Astrocyte of the spinal cord (primary cell): ENCODE data around the gene EPSTI1.

Experiments
- DNase-seq: peaks from one replicate; pipeline ENCODE4 v3.0.0; 2011; ENCODE audit warnings: low read depth, low spot score
- H3K4me3 ChIP-seq: 2 replicates; pipeline ENCODE4 v1.5.1; 2011; ENCODE audit warnings: low read depth, mild to moderate bottlenecking, low read length, moderate library complexity
- CTCF ChIP-seq: IDR thresholded peaks from 2 replicates; pipeline ENCODE4 v1.5.1; 2012; ENCODE audit warnings: low read depth, mild to moderate bottlenecking, low read length, inconsistent platforms
- in situ Hi-C: cut with HindIII; loops from 2 replicates; pipeline ENCODE4 v1.10.0; 2017; ENCODE audit warnings: low sequenced_read_pairs

Gene EPSTI1

DNA sequence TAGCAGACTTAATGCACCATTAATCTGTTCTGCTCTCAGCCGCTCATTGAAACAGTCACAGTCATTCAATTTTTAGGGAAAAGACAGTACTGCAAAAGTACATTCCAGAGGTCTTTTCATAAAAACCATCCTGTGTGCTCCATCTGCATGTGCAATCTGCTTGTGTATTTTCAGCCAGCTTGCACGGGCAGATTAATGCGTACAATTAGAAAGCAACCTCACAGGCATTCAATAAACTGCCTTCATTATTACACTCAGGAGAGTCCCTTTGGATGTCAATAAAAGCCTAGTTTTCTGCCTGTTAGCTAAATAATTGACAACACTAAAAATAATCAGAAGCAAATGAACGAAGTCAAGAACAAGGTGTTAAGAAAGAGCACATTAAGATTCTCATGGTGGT, 41.9 kb downstream of the EPSTI1 start:
- in situ Hi-C loops, result no loop called here

GRCh38 chr13:42947925-42948324, 44.1 kb downstream of the EPSTI1 start:
- H3K4me3 ChIP-seq, result no peak overlapping the region
- in situ Hi-C loops, result no loop called here
- no peak for DNase-seq
- no peak for TF ChIP-seq CTCF

More for the DNA sequence above, 41.9 kb downstream of the EPSTI1 start:
- no peak for DNase-seq
- no peak for TF ChIP-seq CTCF
- H3K4me3 ChIP-seq, result no peak overlapping the region

DNA sequence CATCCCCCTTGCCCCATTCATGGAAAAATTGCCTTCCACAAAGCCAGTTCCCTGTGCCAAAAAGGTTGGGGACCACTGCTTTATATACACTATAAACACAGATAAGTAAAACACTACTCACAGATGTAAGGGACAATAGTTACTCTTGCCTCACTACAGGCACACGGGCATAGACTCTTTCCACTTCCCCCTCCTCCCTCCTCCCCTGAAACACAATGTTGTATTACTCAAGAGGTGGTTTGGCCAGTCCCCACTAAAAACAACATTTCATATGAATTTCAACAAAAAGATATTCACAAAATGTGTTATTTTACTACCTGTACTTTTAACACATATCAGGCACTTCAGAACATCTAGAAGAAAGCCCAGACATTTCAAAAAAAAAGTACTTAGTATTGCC, 45.1 kb downstream of the EPSTI1 start:
- DNase-seq, result peak; percentile 33

DNA sequence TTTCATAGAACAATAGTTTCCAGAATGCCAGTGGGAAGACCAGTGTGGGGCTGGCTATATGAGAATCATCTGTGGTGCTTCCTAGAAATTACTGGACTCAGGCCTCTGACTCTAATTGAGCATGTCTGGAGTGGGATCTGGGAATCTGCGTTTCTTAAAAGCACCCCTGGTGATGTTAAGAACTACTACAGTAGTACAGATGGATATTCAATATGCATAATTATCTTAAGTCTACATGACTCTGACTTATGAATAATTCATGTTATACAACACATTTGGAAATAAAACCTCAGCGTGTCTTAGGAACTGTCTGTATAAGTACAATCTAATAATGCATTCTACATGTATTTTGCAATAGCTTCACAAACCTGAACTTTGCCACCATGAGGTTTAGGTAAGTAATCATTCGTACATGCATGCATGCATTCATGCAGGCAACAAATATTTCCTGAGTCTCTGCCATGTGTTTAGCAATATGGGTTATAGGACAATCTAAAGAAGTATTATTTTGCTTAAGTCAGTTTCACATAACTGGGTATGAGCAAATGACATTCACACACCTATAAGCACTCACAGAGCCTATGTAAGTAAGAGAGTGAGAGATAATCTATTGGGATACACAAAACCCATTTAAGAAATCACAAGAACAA, 62.0 kb downstream of the EPSTI1 start:
- H3K4me3 ChIP-seq, result no peak overlapping the region
- in situ Hi-C loops, result no loop called here
- no peak for TF ChIP-seq CTCF
- no peak for DNase-seq

More for the DNA sequence above, 45.1 kb downstream of the EPSTI1 start:
- in situ Hi-C loops, result no loop called here
- no peak overlapping the region for H3K4me3 ChIP-seq
- TF ChIP-seq CTCF, result no peak

DNA sequence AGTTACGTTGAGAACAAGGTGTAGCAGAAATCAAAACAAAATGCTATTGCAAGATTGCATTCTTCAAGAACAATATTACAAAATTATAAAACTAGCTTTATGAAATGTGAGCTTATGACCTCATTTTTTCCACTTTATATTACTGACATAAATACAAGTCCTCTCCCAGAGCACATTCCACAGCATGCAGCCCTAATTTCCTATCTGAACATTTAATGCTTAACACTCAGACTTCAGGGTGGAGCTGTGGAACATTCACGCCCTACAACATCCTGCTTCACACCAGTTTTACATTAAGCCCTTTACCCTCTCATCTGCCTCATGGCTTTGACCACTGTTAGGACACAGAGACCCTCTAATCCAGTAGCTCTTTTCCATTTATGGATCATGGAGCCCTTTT, 65.5 kb downstream of the EPSTI1 start:
- no peak for TF ChIP-seq CTCF
- H3K4me3 ChIP-seq, result no peak overlapping the region
- in situ Hi-C loops, result no loop called here
- DNase-seq, result no peak

- no peak overlapping the region for H3K4me3 ChIP-seq
- DNase-seq, result no peak
- in situ Hi-C loops, result no loop called here
- TF ChIP-seq CTCF, result no peak
Measured at GRCh38 chr13:42926043-42926442, 66.0 kb downstream of the EPSTI1 start.

DNA sequence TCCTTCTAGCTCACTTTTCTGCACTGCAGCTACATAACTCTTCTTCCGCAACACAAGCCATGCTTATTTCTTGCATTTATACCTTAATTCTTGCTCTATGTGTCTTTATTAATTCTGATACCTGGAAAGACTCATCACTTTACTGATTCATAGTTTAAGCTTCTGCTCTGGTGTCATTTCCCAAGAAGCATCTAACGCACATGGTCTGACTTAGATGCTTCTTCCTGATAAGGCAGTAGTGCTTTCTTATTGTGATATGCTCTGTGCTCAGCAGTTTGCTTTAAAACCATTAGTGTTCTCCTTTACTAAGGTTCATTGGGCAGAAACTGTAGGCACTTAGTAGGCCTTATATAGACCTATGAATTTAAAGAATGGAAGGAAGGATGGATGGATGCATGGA, 66.4 kb downstream of the EPSTI1 start:
- in situ Hi-C loops, result no loop called here
- DNase-seq, result no peak
- no peak for TF ChIP-seq CTCF
- H3K4me3 ChIP-seq, result no peak overlapping the region
